Erythroblast (primary cell): ENCODE measurements around the gene C1orf116.

ENCODE experiments used
- GATA1 ChIP-seq: IDR thresholded peaks from 2 replicates; pipeline ENCODE4 v1.6.1; 2011; ENCODE audit warnings: low read depth, mild to moderate bottlenecking, control low read depth, low read length, moderate library complexity
- POLR2A ChIP-seq: IDR thresholded peaks from 2 replicates; pipeline ENCODE4 v1.6.1; 2011; ENCODE audit warnings: mild to moderate bottlenecking, low read length

DNA sequence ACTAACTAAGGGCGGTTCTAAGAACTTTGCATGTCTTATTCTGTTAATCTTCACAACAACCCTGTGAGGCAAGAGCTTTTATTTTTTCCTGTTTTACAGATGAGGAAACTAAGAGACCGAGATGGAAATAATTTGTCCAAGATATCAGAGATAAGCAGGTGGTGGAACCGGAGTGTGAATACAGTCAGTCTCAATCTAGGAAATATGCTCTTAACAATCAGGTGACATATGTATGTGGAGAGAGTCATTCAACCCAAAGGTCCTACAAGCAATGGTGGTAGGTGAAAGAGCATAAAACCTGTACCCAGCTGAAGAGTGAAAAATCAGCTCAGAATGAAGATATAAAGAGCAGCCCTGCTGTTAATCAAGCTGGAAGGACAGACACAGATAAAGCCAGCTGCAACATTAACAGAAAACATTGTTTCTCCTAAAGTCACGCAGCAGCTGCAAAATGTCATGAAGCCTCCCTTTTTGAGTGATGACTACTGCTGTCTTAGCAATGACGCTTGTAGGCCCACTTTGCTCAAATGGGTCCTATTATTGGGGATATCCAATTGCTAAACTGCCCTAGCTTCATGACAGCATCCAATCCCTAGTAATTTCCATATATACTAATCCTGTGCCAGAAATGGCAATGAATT, 31.8 kb downstream of the C1orf116 start:
- TF ChIP-seq POLR2A (no peak), GATA1 (no peak)
